ENCODE results near the gene SPON1.

GRCh38 chr11:14096606-14097005, 134.1 kb downstream of the SPON1 start:
- no peak for TF ChIP-seq EZH2 (IDR thresholded peaks at IDR 0.05; ENCODE audit: insufficient read depth, poor library complexity, severe bottlenecking)
- TF ChIP-seq EZH2phosphoT487 (IDR thresholded peaks at IDR 0.05; ENCODE audit: insufficient read depth, low read depth): no peak

Data from GM23248 (cell line).